ENCODE measurements around the gene SLC5A2. TPM values are rescaled to one million over a fixed set of nuclear protein-coding genes. Genes with fewer than 3 reads are reported as not detected.

Gene SLC5A2
- total and polyA plus RNA-seq, 2 of the 13 experiments (the other 11 are each of a cell fraction or from before 2014, with no cell fraction given): 0.24 to 0.97 TPM

GRCh38 chr16:31477220-31478216 lies 5.4 kb upstream of the SLC5A2 start (continued):
- TF ChIP-seq ZFP36 (IDR thresholded peaks at IDR 0.05; ENCODE audit: borderline replicate concordance, low read depth, low read length, partially characterized antibody) (no peak), TFE3 (CRISPR knock-in tag; IDR thresholded peaks at IDR 0.05) (no peak; the same call in 1 of the 2 replicates), TBX2 (CRISPR knock-in tag; IDR thresholded peaks at IDR 0.05; ENCODE audit: borderline replicate concordance) (peak; percentile 75), KLF6 (CRISPR knock-in tag; IDR thresholded peaks at IDR 0.05) (peak; percentile 58; the same call in 1 of the 2 replicates), ADNP (CRISPR knock-in tag; IDR thresholded peaks at IDR 0.05) (no peak), AKNA (CRISPR knock-in tag; IDR thresholded peaks at IDR 0.05; ENCODE audit: borderline replicate concordance) (no peak; the same call in 1 of the 2 replicates), ZFP90 (CRISPR knock-in tag; IDR thresholded peaks at IDR 0.05; ENCODE audit: borderline replicate concordance) (no peak; the same call in 1 of the 2 replicates), MXD1 (CRISPR knock-in tag; IDR thresholded peaks at IDR 0.05) (peak; percentile 88), KLF15 (CRISPR knock-in tag; IDR thresholded peaks at IDR 0.05; ENCODE audit: borderline replicate concordance) (peak; percentile 81; the same call in 1 of the 2 replicates), PHF5A (CRISPR knock-in tag; IDR thresholded peaks at IDR 0.05; ENCODE audit: low read depth, unreplicated experiment) (peak; percentile 50), YEATS4 (CRISPR knock-in tag; IDR thresholded peaks at IDR 0.05; ENCODE audit: borderline replicate concordance) (peak; percentile 70), ZNF776 (CRISPR knock-in tag; IDR thresholded peaks at IDR 0.05) (no peak; the same call in 1 of the 2 replicates), SCMH1 (CRISPR knock-in tag; IDR thresholded peaks at IDR 0.05; ENCODE audit: borderline replicate concordance) (no peak), POLR2AphosphoS2 (IDR thresholded peaks at IDR 0.05; ENCODE audit: low read depth, low read length) (no peak), MEIS2 (CRISPR knock-in tag; IDR thresholded peaks at IDR 0.05) (peak; percentile 58; the same call in 1 of the 2 replicates)
- TF ChIP-seq, protein P1, sequence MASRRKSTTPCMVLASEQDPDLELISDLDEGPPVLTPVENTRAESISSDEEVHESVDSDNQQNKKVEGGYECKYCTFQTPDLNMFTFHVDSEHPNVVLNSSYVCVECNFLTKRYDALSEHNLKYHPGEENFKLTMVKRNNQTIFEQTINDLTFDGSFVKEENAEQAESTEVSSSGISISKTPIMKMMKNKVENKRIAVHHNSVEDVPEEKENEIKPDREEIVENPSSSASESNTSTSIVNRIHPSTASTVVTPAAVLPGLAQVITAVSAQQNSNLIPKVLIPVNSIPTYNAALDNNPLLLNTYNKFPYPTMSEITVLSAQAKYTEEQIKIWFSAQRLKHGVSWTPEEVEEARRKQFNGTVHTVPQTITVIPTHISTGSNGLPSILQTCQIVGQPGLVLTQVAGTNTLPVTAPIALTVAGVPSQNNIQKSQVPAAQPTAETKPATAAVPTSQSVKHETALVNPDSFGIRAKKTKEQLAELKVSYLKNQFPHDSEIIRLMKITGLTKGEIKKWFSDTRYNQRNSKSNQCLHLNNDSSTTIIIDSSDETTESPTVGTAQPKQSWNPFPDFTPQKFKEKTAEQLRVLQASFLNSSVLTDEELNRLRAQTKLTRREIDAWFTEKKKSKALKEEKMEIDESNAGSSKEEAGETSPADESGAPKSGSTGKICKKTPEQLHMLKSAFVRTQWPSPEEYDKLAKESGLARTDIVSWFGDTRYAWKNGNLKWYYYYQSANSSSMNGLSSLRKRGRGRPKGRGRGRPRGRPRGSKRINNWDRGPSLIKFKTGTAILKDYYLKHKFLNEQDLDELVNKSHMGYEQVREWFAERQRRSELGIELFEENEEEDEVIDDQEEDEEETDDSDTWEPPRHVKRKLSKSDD (CRISPR knock-in tag; IDR thresholded peaks at IDR 0.05; ENCODE audit: low read depth): no peak
